Right atrium auricular region (tissue), 2 donors: ENCODE results near the gene OR8D2. TPM values are rescaled to one million over a fixed set of nuclear protein-coding genes. Genes with fewer than 3 reads are reported as not detected.

Source experiments
- DNase-seq: peaks from one replicate; pipeline ENCODE4 v3.0.0-alpha.2; 2019; ENCODE audit warnings: low spot score
- H3K27ac ChIP-seq, 2 donors: fragments of 200-600 bp; sonication (generic); 1 replicate in 1 of 2; 2 replicates in 1 of 2; pipeline ENCODE4 v1.5.1; 2016 to 2019
- H3K27me3 ChIP-seq, 2 donors: fragments of 200-600 bp; sonication (generic); one replicate each; pipeline versions ENCODE4 v1.5.1 to v1.6.0; 2017 to 2019
- H3K36me3 ChIP-seq: fragments of 200-600 bp; sonication (generic); one replicate; pipeline ENCODE4 v1.5.1; 2016
- H3K4me1 ChIP-seq, 2 donors: fragments of 200-600 bp; sonication (generic); one replicate each; pipeline versions ENCODE4 v1.5.1 to v1.6.0; 2017 to 2019
- H3K4me3 ChIP-seq, 2 donors: fragments of 200-600 bp; sonication (generic); 1 replicate in 1 of 2; 2 replicates in 1 of 2; pipeline ENCODE4 v1.5.1; 2017 to 2019; ENCODE audit warnings: mild to moderate bottlenecking in 1 of 2, moderate library complexity in 1 of 2
- H3K9me3 ChIP-seq, 2 donors: fragments of 200-600 bp; sonication (generic); one replicate each; pipeline ENCODE4 v1.5.1; 2019
- total RNA-seq, 2 donors: library from RNA; depleted of rRNA; stranded (reverse); fragments of >200 nt; gene quantifications; one replicate each; pipeline ENCODE4 v1.1.0, GENCODE V29; 2016
- TF ChIP-seq, protein P1 (sequence below), 2 donors: fragments of 200-600 bp; sonication (generic); IDR thresholded peaks; one replicate each; pipeline ENCODE4 v1.5.1; 2019; ENCODE audit warnings: antibody characterized with exemption in 2 of 2

OR8D2 gene
- total RNA-seq, 2 donors from 2014 or later = not detected

DNA sequence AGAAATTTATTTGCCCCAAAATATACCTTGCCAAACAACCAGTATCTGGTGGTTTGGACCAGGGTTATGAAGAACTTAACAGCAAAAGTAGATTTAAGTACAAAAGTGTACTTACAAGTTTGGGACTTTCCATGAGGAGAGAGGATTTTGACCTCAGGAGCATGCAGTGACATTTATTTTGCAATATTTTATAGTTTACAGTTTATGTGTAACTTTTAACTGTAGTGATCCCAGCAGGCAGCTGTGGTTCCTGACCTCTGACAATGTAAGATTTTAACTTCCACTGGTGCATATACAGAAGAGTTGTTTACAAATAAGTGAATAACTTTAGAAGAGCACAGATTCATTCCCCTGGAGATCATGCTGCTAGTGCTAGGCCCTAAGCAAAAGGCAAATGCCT is 12.9 kb downstream of the OR8D2 start:
- Histone ChIP-seq H3K36me3 (no peaks in the 10 kb centered on the region), H3K27ac (no peak overlapping the region), H3K4me1 (no peaks in the 10 kb centered on the region), H3K9me3 (no peaks in the 10 kb centered on the region), H3K4me3 (no peak overlapping the region), H3K27me3 (no peaks in the 10 kb centered on the region)
- TF ChIP-seq, protein P1, sequence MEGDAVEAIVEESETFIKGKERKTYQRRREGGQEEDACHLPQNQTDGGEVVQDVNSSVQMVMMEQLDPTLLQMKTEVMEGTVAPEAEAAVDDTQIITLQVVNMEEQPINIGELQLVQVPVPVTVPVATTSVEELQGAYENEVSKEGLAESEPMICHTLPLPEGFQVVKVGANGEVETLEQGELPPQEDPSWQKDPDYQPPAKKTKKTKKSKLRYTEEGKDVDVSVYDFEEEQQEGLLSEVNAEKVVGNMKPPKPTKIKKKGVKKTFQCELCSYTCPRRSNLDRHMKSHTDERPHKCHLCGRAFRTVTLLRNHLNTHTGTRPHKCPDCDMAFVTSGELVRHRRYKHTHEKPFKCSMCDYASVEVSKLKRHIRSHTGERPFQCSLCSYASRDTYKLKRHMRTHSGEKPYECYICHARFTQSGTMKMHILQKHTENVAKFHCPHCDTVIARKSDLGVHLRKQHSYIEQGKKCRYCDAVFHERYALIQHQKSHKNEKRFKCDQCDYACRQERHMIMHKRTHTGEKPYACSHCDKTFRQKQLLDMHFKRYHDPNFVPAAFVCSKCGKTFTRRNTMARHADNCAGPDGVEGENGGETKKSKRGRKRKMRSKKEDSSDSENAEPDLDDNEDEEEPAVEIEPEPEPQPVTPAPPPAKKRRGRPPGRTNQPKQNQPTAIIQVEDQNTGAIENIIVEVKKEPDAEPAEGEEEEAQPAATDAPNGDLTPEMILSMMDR (IDR thresholded peaks at IDR 0.05) = no peak
- DNase-seq = no peak

DNA sequence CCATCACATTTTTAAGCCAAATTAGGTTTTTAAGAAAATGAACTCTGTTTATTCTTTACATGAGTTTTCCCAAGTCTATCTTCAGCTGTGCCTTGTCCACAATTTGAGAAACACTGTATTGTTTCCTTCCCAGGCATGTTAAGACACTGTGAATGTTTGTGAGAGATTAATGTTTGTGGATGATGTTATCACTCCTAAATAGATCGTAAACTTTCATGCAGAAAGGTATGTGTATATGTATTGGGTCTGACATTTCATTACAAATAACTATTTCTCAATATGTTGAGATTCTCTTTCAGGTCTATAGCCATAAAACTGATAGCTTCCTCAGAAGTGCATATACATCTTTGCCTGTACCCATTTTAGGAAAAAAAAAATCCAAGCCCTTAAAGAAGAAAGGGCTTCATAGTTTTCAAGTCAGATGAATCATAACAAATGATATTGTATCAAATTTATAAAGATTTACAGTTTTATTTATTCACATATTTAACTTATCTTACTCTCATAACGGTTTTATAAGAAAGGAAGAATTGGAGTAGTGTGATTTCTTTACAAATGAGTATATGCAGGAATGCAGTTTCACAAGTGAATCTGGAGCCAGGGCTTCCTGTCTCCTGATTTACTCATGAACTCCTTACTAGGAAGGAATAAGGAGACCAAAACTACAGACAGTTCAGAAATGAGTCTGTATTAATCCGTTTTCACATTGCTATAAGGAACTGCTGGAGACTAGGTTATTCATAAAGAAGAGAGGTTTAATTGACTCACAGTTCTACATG is 17.5 kb downstream of the OR8D2 start:
- Histone ChIP-seq H3K27ac (no peak overlapping the region), H3K4me3 (no peak overlapping the region), H3K36me3 (no peaks in the 10 kb centered on the region), H3K9me3 (no peaks in the 10 kb centered on the region), H3K27me3 (no peaks in the 10 kb centered on the region), H3K4me1 (no peaks in the 10 kb centered on the region)
- no peak for DNase-seq
- TF ChIP-seq, protein P1 (IDR thresholded peaks at IDR 0.05) = no peak

DNA sequence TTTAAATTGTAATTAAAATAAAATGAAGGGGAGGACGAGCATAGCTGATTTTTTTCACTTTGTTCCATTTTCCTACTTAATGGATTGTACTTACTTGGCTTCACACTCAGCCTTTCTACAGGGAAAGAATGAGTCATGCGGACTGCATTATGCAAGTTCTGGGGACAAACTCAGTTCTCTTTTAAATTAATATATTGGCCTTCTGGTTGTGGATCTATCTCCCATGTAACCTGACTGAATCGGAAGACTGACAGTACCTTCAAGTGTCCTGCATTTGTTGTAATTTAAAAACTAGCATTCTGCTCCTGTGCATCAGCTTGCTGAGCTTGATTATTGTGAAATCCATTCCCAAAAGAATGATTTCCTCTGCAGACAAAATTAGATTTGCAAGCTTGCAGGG is 18.4 kb downstream of the OR8D2 start:
- TF ChIP-seq, protein P1 (IDR thresholded peaks at IDR 0.05) = no peak
- Histone ChIP-seq H3K27ac (no peak overlapping the region), H3K4me1 (no peaks in the 10 kb centered on the region), H3K4me3 (no peak overlapping the region), H3K9me3 (no peaks in the 10 kb centered on the region), H3K27me3 (no peaks in the 10 kb centered on the region), H3K36me3 (no peaks in the 10 kb centered on the region)
- DNase-seq = no peak

DNA sequence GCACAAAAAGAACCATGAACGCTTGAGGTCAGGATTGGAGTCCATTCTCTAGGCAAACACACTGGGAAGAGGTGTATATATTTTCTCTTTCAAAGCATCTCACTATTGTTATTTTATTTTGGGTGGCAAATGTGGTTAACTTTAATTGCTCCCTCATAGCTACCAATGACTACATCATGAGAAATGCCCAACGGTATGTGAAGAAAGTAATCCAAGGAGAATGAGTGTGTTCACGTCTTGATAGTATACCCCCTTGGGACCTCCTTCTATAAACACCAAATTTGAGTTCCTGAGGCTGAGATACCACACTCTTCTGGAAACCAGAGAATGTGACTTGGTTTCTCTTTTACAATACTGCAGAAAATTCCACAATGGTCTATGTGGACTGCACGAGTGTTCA is 22.1 kb downstream of the OR8D2 start:
- Histone ChIP-seq H3K36me3 (no peaks in the 10 kb centered on the region), H3K4me3 (no peak overlapping the region), H3K4me1 (no peaks in the 10 kb centered on the region), H3K27me3 (no peaks in the 10 kb centered on the region), H3K27ac (no peak overlapping the region), H3K9me3 (no peaks in the 10 kb centered on the region)
- no peak for DNase-seq
- TF ChIP-seq, protein P1 (IDR thresholded peaks at IDR 0.05) = no peak

- H3K4me3 ChIP-seq = no peak overlapping the region
- H3K27me3 ChIP-seq = no peaks in the 10 kb centered on the region
- peaks cover 0 to under 1% of the 10 kb centered on the region in 2 donors for H3K9me3 ChIP-seq
- H3K36me3 ChIP-seq = no peaks in the 10 kb centered on the region
- no peak for DNase-seq
- TF ChIP-seq, protein P1 (IDR thresholded peaks at IDR 0.05) = no peak
- no peaks in the 10 kb centered on the region for H3K4me1 ChIP-seq
- no peak overlapping the region for H3K27ac ChIP-seq
Observed at GRCh38 chr11:124296016-124296415, 24.0 kb downstream of the OR8D2 start.

- DNase-seq = no peak
- H3K4me1 ChIP-seq = no peaks in the 10 kb centered on the region
- H3K4me3 ChIP-seq = no peak overlapping the region
- H3K27ac ChIP-seq = no peak overlapping the region
- H3K27me3 ChIP-seq = no peaks in the 10 kb centered on the region
- no peaks in the 10 kb centered on the region for H3K36me3 ChIP-seq
- TF ChIP-seq, protein P1 (IDR thresholded peaks at IDR 0.05) = no peak
- peaks cover 0 to 4% of the 10 kb centered on the region in 2 donors for H3K9me3 ChIP-seq
Observed at GRCh38 chr11:124294687-124295086, 25.3 kb downstream of the OR8D2 start.
